GM18951 (cell line): ENCODE data around the gene RAB17.

Experiments used
- POLR2A ChIP-seq: IDR thresholded peaks from 4 replicates; pipeline ENCODE4 v1.6.1; 2011; ENCODE audit warnings: mild to moderate bottlenecking; ENCODE audit not compliant: insufficient read length, insufficient read depth; ENCODE audit errors: extremely low read depth
- in situ Hi-C: fragments of 300-500 bp; cut with MboI; formaldehyde crosslinking; loops from one replicate; pipeline ENCODE4 v1.12.0; 2022; ENCODE audit warnings: low sequenced_read_pairs, mixed read lengths, inconsistent platforms; ENCODE audit not compliant: unreplicated experiment

RAB17 gene

GRCh38 chr2:237573721-237574415, 16.7 kb downstream of the RAB17 start:
- in situ Hi-C loops, result loop anchor here (5.0 kb wide), 1 partner anchor 62 kb away; no protein-coding TSS in a partner anchor
- TF ChIP-seq POLR2A, result no peak

DNA sequence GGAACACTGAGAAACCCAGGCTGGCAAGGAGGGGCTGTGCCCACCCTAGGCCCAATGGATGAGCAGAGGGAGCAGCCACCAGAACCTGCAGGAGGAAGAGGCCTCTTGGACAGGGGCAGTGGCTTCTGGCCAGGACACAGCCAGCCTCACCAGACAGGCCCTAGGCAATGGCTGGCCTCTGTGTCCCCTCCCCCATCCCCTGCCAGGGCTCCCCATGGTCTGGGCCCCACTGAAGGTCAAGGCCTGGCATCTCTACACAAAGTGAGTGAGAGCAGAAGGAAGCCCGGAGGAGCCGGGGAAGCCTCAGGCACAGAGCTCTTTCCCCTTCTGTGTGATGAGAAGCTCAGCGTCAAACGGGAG, 17.8 kb downstream of the RAB17 start:
- in situ Hi-C loops, result loop anchor here (5.0 kb wide), 1 partner anchor 60 kb away; no protein-coding TSS in a partner anchor
- no peak for TF ChIP-seq POLR2A

- in situ Hi-C loops, result loop anchor here (5.0 kb wide), 1 partner anchor 60 kb away; no protein-coding TSS in a partner anchor
- no peak for TF ChIP-seq POLR2A
These were observed 18.4 kb downstream of the RAB17 start for GRCh38 chr2:237572021-237572741.

DNA sequence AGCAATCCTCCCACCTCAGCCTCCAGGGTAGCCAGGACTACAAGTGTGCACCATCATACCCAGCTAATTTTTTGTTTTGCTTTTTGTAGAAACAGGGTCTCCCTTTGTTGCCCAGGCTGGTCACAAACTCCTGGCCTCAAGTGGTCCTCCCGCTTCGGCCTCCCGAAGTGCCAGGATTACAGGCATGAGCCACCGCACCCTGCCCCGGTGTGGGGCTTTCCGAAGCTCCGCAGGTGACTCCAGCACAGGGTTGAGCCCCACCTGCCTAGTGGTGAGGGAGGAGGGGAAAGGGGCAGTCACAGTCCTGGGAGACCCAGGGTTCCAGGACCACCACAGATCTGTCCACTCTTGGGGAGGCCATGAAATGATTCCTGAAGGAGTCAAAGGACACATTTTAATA, 19.0 kb downstream of the RAB17 start:
- in situ Hi-C loops, result loop anchor here (5.0 kb wide), 1 partner anchor 59 kb away; no protein-coding TSS in a partner anchor
- no peak for TF ChIP-seq POLR2A

DNA sequence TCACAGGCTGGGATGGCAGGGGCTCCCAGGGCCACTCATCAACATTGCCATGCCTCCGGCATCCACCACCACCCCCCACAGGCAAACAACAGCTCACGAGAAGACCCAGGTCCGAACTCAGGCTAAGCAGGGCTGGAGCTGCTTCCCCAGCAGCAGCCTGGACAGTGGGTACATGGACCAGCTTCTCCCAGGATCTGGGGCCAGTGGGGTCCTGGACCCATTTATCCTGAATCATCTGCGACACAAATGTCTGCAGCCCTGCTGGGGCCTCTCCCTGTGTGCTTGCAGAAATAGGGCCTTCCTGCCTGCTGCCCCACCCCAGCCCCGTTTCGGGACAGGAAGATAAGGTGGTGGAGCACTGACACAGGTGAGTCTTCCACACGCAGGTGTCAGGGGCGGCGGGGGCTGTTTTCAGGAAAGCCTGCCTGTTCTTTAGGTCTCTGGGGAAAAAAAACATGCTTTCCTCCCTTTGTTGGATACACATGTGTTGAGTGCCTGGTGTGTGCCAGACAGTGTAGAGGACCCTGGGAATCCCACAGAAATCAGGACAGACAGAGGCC, 19.7 kb downstream of the RAB17 start:
- TF ChIP-seq POLR2A, result no peak
- in situ Hi-C loops, result loop anchor here (5.0 kb wide), 1 partner anchor 59 kb away; no protein-coding TSS in a partner anchor

DNA sequence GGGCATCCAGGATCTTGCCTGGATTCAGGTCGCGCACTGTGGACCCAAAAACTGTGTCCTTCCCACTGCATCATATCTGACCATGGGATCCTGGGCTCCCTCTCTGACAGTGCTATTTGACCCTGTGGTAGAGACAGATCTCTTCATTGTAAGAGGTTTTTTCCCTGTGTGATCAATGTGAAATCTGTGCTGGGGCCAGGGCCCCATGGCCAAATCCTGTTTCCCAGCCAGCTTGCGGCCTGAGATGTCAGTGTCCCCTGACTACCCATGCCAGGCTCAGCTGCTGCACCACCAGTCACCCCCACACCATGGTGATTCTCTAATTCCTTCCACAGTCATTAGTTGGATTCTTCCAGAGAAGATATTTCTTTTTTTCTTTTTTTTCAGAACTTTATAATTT, 20.6 kb downstream of the RAB17 start:
- in situ Hi-C loops, result loop anchor here (5.0 kb wide), 1 partner anchor 58 kb away; no protein-coding TSS in a partner anchor
- TF ChIP-seq POLR2A, result no peak

GRCh38 chr2:237569041-237569440, 21.5 kb downstream of the RAB17 start:
- in situ Hi-C loops, result no loop called here
- no peak for TF ChIP-seq POLR2A

- in situ Hi-C loops, result no loop called here
- TF ChIP-seq POLR2A, result no peak
These were observed 22.3 kb downstream of the RAB17 start for GRCh38 chr2:237568121-237568660.

DNA sequence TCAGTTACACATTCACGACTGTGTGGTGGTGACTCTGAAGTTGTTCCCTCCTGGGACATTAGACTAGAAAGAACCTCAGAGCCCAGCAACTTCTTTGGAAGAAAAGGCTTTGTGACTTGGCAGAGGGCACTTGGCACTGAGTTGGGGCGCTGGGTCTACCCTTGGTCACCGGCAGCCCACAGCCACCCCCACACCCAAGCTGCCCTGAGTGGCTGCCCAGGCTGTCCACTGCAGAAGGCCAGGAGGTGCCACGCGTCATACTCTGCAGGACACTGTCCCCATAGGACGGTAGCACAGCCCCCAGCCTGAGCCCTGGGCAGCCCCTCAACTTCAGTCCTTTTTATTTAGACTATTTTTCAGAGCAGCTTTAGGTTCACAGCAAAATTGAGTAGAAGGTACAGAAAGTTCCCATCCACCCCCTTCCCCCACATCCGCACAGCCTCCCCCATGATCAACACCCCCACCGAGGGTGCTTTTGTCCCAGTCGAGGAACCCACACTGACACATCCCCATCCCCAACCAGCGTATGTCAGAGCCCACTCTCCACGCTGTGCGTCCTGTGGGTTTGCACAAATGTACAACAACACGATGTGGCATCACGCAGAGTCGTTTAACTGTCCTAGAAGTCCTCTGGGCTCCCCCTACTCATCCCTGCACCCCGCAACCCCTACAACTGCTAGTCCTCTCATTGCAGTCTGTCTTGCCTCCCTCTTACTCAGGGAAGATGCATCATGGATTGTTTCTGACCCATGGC, 23.1 kb downstream of the RAB17 start:
- in situ Hi-C loops, result no loop called here
- no peak for TF ChIP-seq POLR2A

DNA sequence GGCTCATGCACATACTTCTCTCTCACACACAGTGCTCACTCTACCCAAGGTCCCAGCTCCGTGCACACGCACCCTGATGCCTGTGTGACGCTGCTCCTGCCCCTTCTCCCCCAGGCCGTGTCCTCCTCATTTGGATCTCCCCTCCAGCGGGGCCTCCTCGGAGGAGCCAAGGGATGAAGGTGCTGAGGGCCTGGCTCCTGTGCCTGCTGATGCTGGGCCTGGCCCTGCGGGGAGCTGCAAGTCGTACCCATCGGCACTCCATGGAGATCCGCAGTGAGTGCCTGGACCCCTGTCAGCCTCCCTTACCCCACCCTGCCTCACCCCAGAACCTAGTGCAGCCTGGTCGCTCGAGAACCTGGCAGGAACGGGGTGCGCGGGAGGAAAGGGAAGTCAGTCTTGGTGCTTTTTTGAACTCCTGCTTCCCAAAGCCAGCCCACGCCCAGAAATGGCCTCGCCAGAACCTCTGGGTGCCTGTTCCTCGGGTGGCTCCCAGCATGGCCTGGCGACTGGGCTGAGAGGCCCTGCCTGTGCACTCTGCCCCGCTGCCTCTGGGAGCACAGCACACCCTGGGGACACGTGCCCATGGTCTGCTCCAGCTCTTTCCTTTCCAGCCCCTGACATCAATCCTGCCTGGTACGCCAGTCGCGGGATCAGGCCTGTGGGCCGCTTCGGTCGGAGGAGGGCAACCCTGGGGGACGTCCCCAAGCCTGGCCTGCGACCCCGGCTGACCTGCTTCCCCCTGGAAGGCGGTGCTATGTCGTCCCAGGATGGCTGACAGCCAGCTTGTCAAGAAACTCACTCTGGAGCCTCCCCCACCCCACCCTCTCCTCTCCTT, 23.9 kb downstream of the RAB17 start, which contains the start of gene PRLH:
Gene PRLH, plus strand, starts transcription at position 174 of the 835 bp plus-strand sequence. Its CDS starts 0 bp downstream, at position 174.
- TF ChIP-seq POLR2A, result no peak
- in situ Hi-C loops, result no loop called here

GRCh38 chr2:237565974-237566373, 24.6 kb downstream of the RAB17 start:
- in situ Hi-C loops, result no loop called here
- TF ChIP-seq POLR2A, result no peak
